ENCODE measurements around the gene QRSL1.
A peak's percentile ranks its signal among the peaks of the same experiment; 100 is the strongest.

- TF ChIP-seq REST (IDR thresholded peaks at IDR 0.05; ENCODE audit: insufficient read depth in 1 of 2, low read depth in 2 of 2, low read length in 2 of 2) = peak in 1 of 2 experiments; percentile 47; a peak in 1 of 4 replicates
- peak; percentile 83 for TF ChIP-seq POLR2AphosphoS5 (IDR thresholded peaks at IDR 0.05; ENCODE audit: low read depth, low read length)
- TF ChIP-seq SIN3A (IDR thresholded peaks at IDR 0.05; ENCODE audit: borderline replicate concordance, insufficient read depth, low read length) = peak; percentile 32; the same call in 1 of the 2 replicates
Measured at GRCh38 chr6:106629103-106629858, at the start of gene QRSL1, which contains the start of gene RTN4IP1.
